ENCODE measurements around the gene CNTD1.

DNA sequence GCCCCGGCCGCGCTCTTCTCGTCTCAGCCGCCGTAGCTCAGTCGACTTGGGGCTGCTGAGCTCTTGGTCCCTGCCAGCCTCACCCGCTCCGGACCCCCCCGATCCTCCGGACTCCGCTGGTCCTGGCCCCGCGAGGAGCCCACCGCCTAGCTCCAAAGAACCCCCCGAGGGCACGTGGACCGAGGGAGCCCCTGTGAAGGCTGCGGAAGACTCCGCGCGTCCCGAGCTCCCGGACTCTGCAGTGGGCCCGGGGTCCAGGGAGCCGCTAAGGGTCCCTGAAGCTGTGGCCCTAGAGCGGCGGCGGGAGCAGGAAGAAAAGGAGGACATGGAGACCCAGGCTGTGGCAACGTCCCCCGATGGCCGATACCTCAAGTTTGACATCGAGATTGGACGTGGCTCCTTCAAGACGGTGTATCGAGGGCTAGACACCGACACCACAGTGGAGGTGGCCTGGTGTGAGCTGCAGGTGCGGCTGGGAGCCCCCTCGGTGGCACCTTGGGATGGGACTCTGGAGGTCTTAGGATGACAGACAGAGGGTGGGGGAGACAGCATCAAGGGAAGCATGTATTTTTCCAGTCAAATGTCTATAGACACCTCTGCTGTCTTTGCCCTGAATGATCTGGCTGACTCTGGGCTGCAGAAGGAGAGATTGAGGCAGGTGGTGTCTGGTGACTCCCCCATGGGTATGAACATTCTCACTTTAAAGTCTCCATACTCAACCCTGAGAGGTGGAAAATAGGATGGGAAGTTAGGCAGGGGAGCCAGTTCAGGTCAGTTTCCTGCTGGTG is 17.6 kb upstream of the CNTD1 start:
- 0 out of 2 replicates have a peak, but pooled peaks have one; percentile 18 for TF ChIP-seq ESRRA (CRISPR knock-in tag; IDR thresholded peaks at IDR 0.05; ENCODE audit: borderline replicate concordance)
- TF ChIP-seq, protein P1, sequence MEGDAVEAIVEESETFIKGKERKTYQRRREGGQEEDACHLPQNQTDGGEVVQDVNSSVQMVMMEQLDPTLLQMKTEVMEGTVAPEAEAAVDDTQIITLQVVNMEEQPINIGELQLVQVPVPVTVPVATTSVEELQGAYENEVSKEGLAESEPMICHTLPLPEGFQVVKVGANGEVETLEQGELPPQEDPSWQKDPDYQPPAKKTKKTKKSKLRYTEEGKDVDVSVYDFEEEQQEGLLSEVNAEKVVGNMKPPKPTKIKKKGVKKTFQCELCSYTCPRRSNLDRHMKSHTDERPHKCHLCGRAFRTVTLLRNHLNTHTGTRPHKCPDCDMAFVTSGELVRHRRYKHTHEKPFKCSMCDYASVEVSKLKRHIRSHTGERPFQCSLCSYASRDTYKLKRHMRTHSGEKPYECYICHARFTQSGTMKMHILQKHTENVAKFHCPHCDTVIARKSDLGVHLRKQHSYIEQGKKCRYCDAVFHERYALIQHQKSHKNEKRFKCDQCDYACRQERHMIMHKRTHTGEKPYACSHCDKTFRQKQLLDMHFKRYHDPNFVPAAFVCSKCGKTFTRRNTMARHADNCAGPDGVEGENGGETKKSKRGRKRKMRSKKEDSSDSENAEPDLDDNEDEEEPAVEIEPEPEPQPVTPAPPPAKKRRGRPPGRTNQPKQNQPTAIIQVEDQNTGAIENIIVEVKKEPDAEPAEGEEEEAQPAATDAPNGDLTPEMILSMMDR (IDR thresholded peaks at IDR 0.05): no peak
- TF ChIP-seq GABPB1 (CRISPR knock-in tag; IDR thresholded peaks at IDR 0.05): no peak
- TF ChIP-seq, protein P2, sequence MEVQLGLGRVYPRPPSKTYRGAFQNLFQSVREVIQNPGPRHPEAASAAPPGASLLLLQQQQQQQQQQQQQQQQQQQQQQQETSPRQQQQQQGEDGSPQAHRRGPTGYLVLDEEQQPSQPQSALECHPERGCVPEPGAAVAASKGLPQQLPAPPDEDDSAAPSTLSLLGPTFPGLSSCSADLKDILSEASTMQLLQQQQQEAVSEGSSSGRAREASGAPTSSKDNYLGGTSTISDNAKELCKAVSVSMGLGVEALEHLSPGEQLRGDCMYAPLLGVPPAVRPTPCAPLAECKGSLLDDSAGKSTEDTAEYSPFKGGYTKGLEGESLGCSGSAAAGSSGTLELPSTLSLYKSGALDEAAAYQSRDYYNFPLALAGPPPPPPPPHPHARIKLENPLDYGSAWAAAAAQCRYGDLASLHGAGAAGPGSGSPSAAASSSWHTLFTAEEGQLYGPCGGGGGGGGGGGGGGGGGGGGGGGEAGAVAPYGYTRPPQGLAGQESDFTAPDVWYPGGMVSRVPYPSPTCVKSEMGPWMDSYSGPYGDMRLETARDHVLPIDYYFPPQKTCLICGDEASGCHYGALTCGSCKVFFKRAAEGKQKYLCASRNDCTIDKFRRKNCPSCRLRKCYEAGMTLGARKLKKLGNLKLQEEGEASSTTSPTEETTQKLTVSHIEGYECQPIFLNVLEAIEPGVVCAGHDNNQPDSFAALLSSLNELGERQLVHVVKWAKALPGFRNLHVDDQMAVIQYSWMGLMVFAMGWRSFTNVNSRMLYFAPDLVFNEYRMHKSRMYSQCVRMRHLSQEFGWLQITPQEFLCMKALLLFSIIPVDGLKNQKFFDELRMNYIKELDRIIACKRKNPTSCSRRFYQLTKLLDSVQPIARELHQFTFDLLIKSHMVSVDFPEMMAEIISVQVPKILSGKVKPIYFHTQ (CRISPR knock-in tag; IDR thresholded peaks at IDR 0.05): no peak
- TF ChIP-seq CREB1 (CRISPR knock-in tag; IDR thresholded peaks at IDR 0.05): no peak
- TF ChIP-seq, protein P3, sequence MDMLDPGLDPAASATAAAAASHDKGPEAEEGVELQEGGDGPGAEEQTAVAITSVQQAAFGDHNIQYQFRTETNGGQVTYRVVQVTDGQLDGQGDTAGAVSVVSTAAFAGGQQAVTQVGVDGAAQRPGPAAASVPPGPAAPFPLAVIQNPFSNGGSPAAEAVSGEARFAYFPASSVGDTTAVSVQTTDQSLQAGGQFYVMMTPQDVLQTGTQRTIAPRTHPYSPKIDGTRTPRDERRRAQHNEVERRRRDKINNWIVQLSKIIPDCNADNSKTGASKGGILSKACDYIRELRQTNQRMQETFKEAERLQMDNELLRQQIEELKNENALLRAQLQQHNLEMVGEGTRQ (CRISPR knock-in tag; IDR thresholded peaks at IDR 0.05): no peak

All from WTC11 (cell line).